Measurements from ENCODE around the gene ATRX. TPM values are rescaled to one million over a fixed set of nuclear protein-coding genes. Genes with fewer than 3 reads are reported as not detected.
"Not testable (repeated sequence)": the region's sequence is repeated elsewhere in the genome, so short reads cannot be mapped to it uniquely, and the experiment has no call there.

ATRX gene
- total and polyA plus RNA-seq, 4 experiments from 2014 or later = 24.4 to 111 (median 93.2) TPM

GRCh38 chrX:77740376-77740905 is 45.6 kb downstream of the ATRX start:
- ChIA-PET POLR2A (ENCODE audit: partially characterized antibody) (no interaction called here), CTCF (ENCODE audit: partially characterized antibody) (no interaction called here)
- Histone ChIP-seq H3K27ac (ENCODE audit: low read depth, low read length) (peak overlapping the region; percentile 2), H3K9me3 (ENCODE audit: control insufficient read depth in 1 of 2, low read length in 2 of 2) (no peaks in the 10 kb centered on the region), H3K4me3 (ENCODE audit: low read length in 2 of 2) (no peak overlapping the region), H3K27me3 (ENCODE audit: insufficient read depth, low read length) (no peaks in the 10 kb centered on the region), H3K36me3 (ENCODE audit: insufficient read depth, low read length) (no peaks in the 10 kb centered on the region), H3K4me1 (ENCODE audit: insufficient read depth, low read length) (peaks cover 22% of the 10 kb centered on the region)
- Mint-ChIP-seq H3K4me3 (peak overlapping the region in 4 of 8 donors; percentile 1 to 11 (median 5)), H3K36me3 (peaks cover 4% of the 10 kb centered on the region in 2 donors), H3K4me1 (peaks cover 26 to 58% (median 42%) of the 10 kb centered on the region in 4 donors), H3K9me3 (peaks cover 0 to 4% (median 0%) of the 10 kb centered on the region in 8 donors), H3K27me3 (no peaks in the 10 kb centered on the region), H3K27ac (peak overlapping the region in 6 of 7 donors; percentile 33 to 89 (median 76))
- intact Hi-C loops (cut with micrococcal nuclease) = no loop called here
- no peak for DNase-seq

GRCh38 chrX:77733342-77733741 is 52.7 kb downstream of the ATRX start:
- peaks cover 15% of the 10 kb centered on the region for H3K4me1 ChIP-seq (ENCODE audit: insufficient read depth, low read length)
- no peaks in the 10 kb centered on the region for H3K27me3 ChIP-seq (ENCODE audit: insufficient read depth, low read length)
- H3K9me3 ChIP-seq (ENCODE audit: control insufficient read depth in 1 of 2, low read length in 2 of 2) = no peaks in the 10 kb centered on the region
- peak overlapping the region in 1 of 8 donors; percentile 32 for H3K4me3 Mint-ChIP-seq
- no peaks in the 10 kb centered on the region for H3K36me3 ChIP-seq (ENCODE audit: insufficient read depth, low read length)
- intact Hi-C loops (cut with micrococcal nuclease) = no loop called here
- ChIA-PET POLR2A (ENCODE audit: partially characterized antibody) (no interaction called here), CTCF (ENCODE audit: partially characterized antibody) (no interaction called here)
- H3K27ac ChIP-seq (ENCODE audit: low read depth, low read length) = no peak overlapping the region
- no peak overlapping the region for H3K4me3 ChIP-seq (ENCODE audit: low read length in 2 of 2)
- no peak for DNase-seq
- H3K4me1 Mint-ChIP-seq = peaks cover 20 to 41% (median 30%) of the 10 kb centered on the region in 4 donors
- no peaks in the 10 kb centered on the region for H3K27me3 Mint-ChIP-seq
- peaks cover 0 to 4% (median 0%) of the 10 kb centered on the region in 8 donors for H3K9me3 Mint-ChIP-seq
- H3K27ac Mint-ChIP-seq = peak overlapping the region in 3 of 7 donors; percentile 16 to 76 (median 17)
- H3K36me3 Mint-ChIP-seq = peaks cover 2 to 4% of the 10 kb centered on the region in 2 donors

GRCh38 chrX:77731821-77732419 is 54.1 kb downstream of the ATRX start:
- peak overlapping the region in 5 of 8 donors; percentile 13 to 58 (median 30) for H3K4me3 Mint-ChIP-seq
- no peaks in the 10 kb centered on the region for H3K27me3 ChIP-seq (ENCODE audit: insufficient read depth, low read length)
- H3K27me3 Mint-ChIP-seq = no peaks in the 10 kb centered on the region
- ChIA-PET CTCF (ENCODE audit: partially characterized antibody) (interaction anchor here (1.5 kb wide), 1 partner anchor 167 kb away, joined by 3 read pairs; the partner anchor contains the start of gene COX7B), POLR2A (ENCODE audit: partially characterized antibody) (no interaction called here)
- H3K9me3 Mint-ChIP-seq = peaks cover 0 to 3% (median 0%) of the 10 kb centered on the region in 8 donors
- peaks cover 21 to 45% (median 31%) of the 10 kb centered on the region in 4 donors for H3K4me1 Mint-ChIP-seq
- H3K27ac Mint-ChIP-seq = peak overlapping the region in 2 of 7 donors; percentile 19 to 43
- DNase-seq = no peak
- H3K27ac ChIP-seq (ENCODE audit: low read depth, low read length) = no peak overlapping the region
- peaks cover 3% of the 10 kb centered on the region in 2 donors for H3K36me3 Mint-ChIP-seq
- H3K36me3 ChIP-seq (ENCODE audit: insufficient read depth, low read length) = no peaks in the 10 kb centered on the region
- peaks cover 15% of the 10 kb centered on the region for H3K4me1 ChIP-seq (ENCODE audit: insufficient read depth, low read length)
- H3K9me3 ChIP-seq (ENCODE audit: control insufficient read depth in 1 of 2, low read length in 2 of 2) = no peaks in the 10 kb centered on the region
- intact Hi-C loops (cut with micrococcal nuclease) = no loop called here
- H3K4me3 ChIP-seq (ENCODE audit: low read length in 2 of 2) = no peak overlapping the region

- H3K9me3 ChIP-seq (ENCODE audit: control insufficient read depth in 1 of 2, low read length in 2 of 2); CTCF ChIA-PET (ENCODE audit: partially characterized antibody); H3K27ac ChIP-seq (ENCODE audit: low read depth, low read length); H3K4me1 ChIP-seq (ENCODE audit: insufficient read depth, low read length); H3K36me3 ChIP-seq (ENCODE audit: insufficient read depth, low read length); intact Hi-C loops (cut with micrococcal nuclease); DNase-seq; H3K36me3 Mint-ChIP-seq; H3K4me3 ChIP-seq (ENCODE audit: low read length in 2 of 2); H3K27me3 ChIP-seq (ENCODE audit: insufficient read depth, low read length); H3K27me3 Mint-ChIP-seq; POLR2A ChIA-PET (ENCODE audit: partially characterized antibody); H3K4me3 Mint-ChIP-seq; H3K27ac Mint-ChIP-seq: not testable (repeated sequence)
- H3K4me1 Mint-ChIP-seq = peaks cover 13 to 39% (median 21%) of the 10 kb centered on the region in 4 donors
- peaks cover 0 to 19% (median 1%) of the 10 kb centered on the region in 8 donors for H3K9me3 Mint-ChIP-seq
Observed at GRCh38 chrX:77726095-77726494, 59.9 kb downstream of the ATRX start.

GRCh38 chrX:77723681-77724080 is 62.3 kb downstream of the ATRX start:
- Histone ChIP-seq H3K27me3 (ENCODE audit: insufficient read depth, low read length) (no peaks in the 10 kb centered on the region), H3K27ac (ENCODE audit: low read depth, low read length) (no peak overlapping the region), H3K4me3 (ENCODE audit: low read length in 2 of 2) (no peak overlapping the region), H3K36me3 (ENCODE audit: insufficient read depth, low read length) (no peaks in the 10 kb centered on the region), H3K4me1 (ENCODE audit: insufficient read depth, low read length) (peaks cover 13% of the 10 kb centered on the region), H3K9me3 (ENCODE audit: control insufficient read depth in 1 of 2, low read length in 2 of 2) (no peaks in the 10 kb centered on the region)
- ChIA-PET CTCF (ENCODE audit: partially characterized antibody) (no interaction called here), POLR2A (ENCODE audit: partially characterized antibody) (no interaction called here)
- Mint-ChIP-seq H3K36me3 (peaks cover 0 to 3% of the 10 kb centered on the region in 2 donors), H3K27me3 (no peaks in the 10 kb centered on the region), H3K27ac (no peak overlapping the region), H3K9me3 (peaks cover 0 to 20% (median 1%) of the 10 kb centered on the region in 8 donors), H3K4me3 (no peak overlapping the region), H3K4me1 (peaks cover 18 to 48% (median 33%) of the 10 kb centered on the region in 4 donors)
- intact Hi-C loops (cut with micrococcal nuclease) = no loop called here
- no peak for DNase-seq

GRCh38 chrX:77719388-77719787 is 66.6 kb downstream of the ATRX start:
- Histone ChIP-seq H3K27me3 (ENCODE audit: insufficient read depth, low read length) (no peaks in the 10 kb centered on the region), H3K9me3 (ENCODE audit: control insufficient read depth in 1 of 2, low read length in 2 of 2) (no peaks in the 10 kb centered on the region), H3K36me3 (ENCODE audit: insufficient read depth, low read length) (peaks cover 8% of the 10 kb centered on the region), H3K27ac (ENCODE audit: low read depth, low read length) (no peak overlapping the region), H3K4me1 (ENCODE audit: insufficient read depth, low read length) (peaks cover 13% of the 10 kb centered on the region), H3K4me3 (ENCODE audit: low read length in 2 of 2) (no peak overlapping the region)
- intact Hi-C loops (cut with micrococcal nuclease) = loop anchor here (10.0 kb wide), 1 partner anchor 65 kb away; the partner anchor contains the start of gene ATRX
- Mint-ChIP-seq H3K27ac (peak overlapping the region in 3 of 7 donors; percentile 26 to 82 (median 68)), H3K4me3 (peak overlapping the region in 3 of 8 donors; percentile 49 to 71 (median 51)), H3K27me3 (no peaks in the 10 kb centered on the region), H3K36me3 (peaks cover 10 to 20% of the 10 kb centered on the region in 2 donors), H3K4me1 (peaks cover 16 to 50% (median 27%) of the 10 kb centered on the region in 4 donors), H3K9me3 (peaks cover 0 to 13% (median 0%) of the 10 kb centered on the region in 8 donors)
- DNase-seq = no peak
- POLR2A ChIA-PET (ENCODE audit: partially characterized antibody) = no interaction called here
- CTCF ChIA-PET (ENCODE audit: partially characterized antibody) = no interaction called here

- intact Hi-C loops (cut with micrococcal nuclease) = no loop called here
- Mint-ChIP-seq H3K9me3 (no peaks in the 10 kb centered on the region), H3K36me3 (peaks cover 10 to 15% of the 10 kb centered on the region in 2 donors), H3K4me3 (no peak overlapping the region), H3K27ac (no peak overlapping the region), H3K4me1 (peaks cover 6 to 23% (median 9%) of the 10 kb centered on the region in 4 donors), H3K27me3 (no peaks in the 10 kb centered on the region)
- H3K4me1 ChIP-seq (ENCODE audit: insufficient read depth, low read length) = no peaks in the 10 kb centered on the region
- ChIA-PET POLR2A (ENCODE audit: partially characterized antibody) (no interaction called here), CTCF (ENCODE audit: partially characterized antibody) (no interaction called here)
- H3K36me3 ChIP-seq (ENCODE audit: insufficient read depth, low read length) = no peaks in the 10 kb centered on the region
- no peak overlapping the region for H3K27ac ChIP-seq (ENCODE audit: low read depth, low read length)
- H3K27me3 ChIP-seq (ENCODE audit: insufficient read depth, low read length) = no peaks in the 10 kb centered on the region
- H3K4me3 ChIP-seq (ENCODE audit: low read length in 2 of 2) = no peak overlapping the region
- DNase-seq = no peak
- no peaks in the 10 kb centered on the region for H3K9me3 ChIP-seq (ENCODE audit: control insufficient read depth in 1 of 2, low read length in 2 of 2)
Observed at GRCh38 chrX:77704881-77705280, 81.1 kb downstream of the ATRX start.

All from CD4-positive, alpha-beta memory T cell (primary cell).